ENCODE measurements around the gene TBX3.

The TBX3 gene

DNA sequence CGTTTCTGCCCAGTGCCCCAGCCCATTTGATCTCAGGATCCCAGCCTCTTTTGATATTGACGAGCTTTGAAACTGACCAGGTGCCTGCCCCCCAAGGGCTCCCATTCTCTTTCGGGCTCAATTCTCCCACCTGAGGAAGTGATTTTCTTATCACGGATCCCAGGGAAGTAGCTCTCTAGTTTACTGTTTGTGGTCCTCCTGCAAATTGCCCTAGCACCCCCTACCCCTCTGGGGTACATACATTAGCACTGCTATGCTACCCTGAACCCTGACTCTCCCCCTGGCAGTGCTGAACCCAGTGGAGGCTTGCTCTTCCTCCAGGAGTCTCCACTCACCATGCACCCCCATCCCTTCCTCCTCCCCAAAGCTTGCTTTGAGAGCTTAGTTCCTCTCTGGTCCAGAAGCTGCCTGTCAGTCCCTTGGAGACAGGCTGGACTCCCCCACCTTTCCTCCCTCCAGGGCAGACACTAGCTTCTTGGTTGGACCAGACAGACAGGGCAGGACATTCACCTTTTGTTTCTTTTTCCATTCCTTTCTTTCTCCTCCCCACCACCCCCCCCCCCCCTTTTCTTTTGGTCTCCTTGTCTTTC lies 4.4 kb upstream of the TBX3 start:
- Histone ChIP-seq H3K4me1 (ENCODE audit: low read depth, poor library complexity, severe bottlenecking) (no peaks in the 10 kb centered on the region), H2AFZ (ENCODE audit: low read depth) (no peak overlapping the region), H3K79me2 (ENCODE audit: insufficient read depth, low read depth) (no peaks in the 10 kb centered on the region), H3K4me2 (no peak overlapping the region), H3K36me3 (ENCODE audit: insufficient read depth) (no peaks in the 10 kb centered on the region), H3K27ac (no peak overlapping the region), H3K4me3 (IDR thresholded peaks at IDR 0.05; ENCODE audit: insufficient read depth, low read depth, low read length) (no peak overlapping the region), H3K9ac (no peak overlapping the region), H3K27me3 (ENCODE audit: insufficient read depth, low read depth) (no peaks in the 10 kb centered on the region), H4K20me1 (ENCODE audit: insufficient read depth) (no peaks in the 10 kb centered on the region)
- TF ChIP-seq CTCF (conservative IDR thresholded peaks at IDR 0.05; ENCODE audit: low read depth, low read length), result no peak

DNA sequence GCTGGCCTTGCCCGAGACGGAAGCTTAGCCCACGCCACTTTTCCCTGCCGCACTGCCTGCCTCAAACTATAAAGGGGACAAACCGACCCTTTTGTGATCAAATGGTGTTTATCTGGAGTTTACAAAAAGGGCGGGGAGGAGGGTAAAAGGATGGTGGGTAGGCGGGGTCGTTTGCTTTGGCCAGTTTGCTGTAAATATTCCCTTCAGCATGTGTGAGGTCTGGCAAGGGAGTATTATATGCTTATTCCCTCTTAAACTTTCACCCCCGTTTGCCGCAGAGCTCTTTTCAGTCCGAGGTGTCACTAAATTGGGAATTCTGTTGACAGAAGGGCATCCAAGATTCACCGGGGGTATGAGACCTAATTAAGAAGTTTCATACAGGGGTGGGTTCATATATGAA lies 3.8 kb upstream of the TBX3 start:
- Histone ChIP-seq H3K4me2 (no peak overlapping the region), H3K27me3 (ENCODE audit: insufficient read depth, low read depth) (no peaks in the 10 kb centered on the region), H3K4me3 (IDR thresholded peaks at IDR 0.05; ENCODE audit: insufficient read depth, low read depth, low read length) (no peak overlapping the region), H3K79me2 (ENCODE audit: insufficient read depth, low read depth) (no peaks in the 10 kb centered on the region), H3K36me3 (ENCODE audit: insufficient read depth) (no peaks in the 10 kb centered on the region), H2AFZ (ENCODE audit: low read depth) (no peak overlapping the region), H3K4me1 (ENCODE audit: low read depth, poor library complexity, severe bottlenecking) (no peaks in the 10 kb centered on the region), H3K9ac (no peak overlapping the region), H4K20me1 (ENCODE audit: insufficient read depth) (no peaks in the 10 kb centered on the region), H3K27ac (no peak overlapping the region)
- no peak for TF ChIP-seq CTCF (conservative IDR thresholded peaks at IDR 0.05; ENCODE audit: low read depth, low read length)

GRCh38 chr12:114686773-114687500 lies 3.0 kb upstream of the TBX3 start:
- H3K9ac ChIP-seq, result no peak overlapping the region
- no peaks in the 10 kb centered on the region for H3K79me2 ChIP-seq (ENCODE audit: insufficient read depth, low read depth)
- H3K27ac ChIP-seq, result no peak overlapping the region
- no peak overlapping the region for H2AFZ ChIP-seq (ENCODE audit: low read depth)
- no peak for TF ChIP-seq CTCF (conservative IDR thresholded peaks at IDR 0.05; ENCODE audit: low read depth, low read length)
- H3K4me3 ChIP-seq (IDR thresholded peaks at IDR 0.05; ENCODE audit: insufficient read depth, low read depth, low read length), result no peak overlapping the region
- H4K20me1 ChIP-seq (ENCODE audit: insufficient read depth), result no peaks in the 10 kb centered on the region
- no peaks in the 10 kb centered on the region for H3K36me3 ChIP-seq (ENCODE audit: insufficient read depth)
- H3K27me3 ChIP-seq (ENCODE audit: insufficient read depth, low read depth), result no peaks in the 10 kb centered on the region
- H3K4me1 ChIP-seq (ENCODE audit: low read depth, poor library complexity, severe bottlenecking), result peaks cover 1% of the 10 kb centered on the region
- no peak overlapping the region for H3K4me2 ChIP-seq

DNA sequence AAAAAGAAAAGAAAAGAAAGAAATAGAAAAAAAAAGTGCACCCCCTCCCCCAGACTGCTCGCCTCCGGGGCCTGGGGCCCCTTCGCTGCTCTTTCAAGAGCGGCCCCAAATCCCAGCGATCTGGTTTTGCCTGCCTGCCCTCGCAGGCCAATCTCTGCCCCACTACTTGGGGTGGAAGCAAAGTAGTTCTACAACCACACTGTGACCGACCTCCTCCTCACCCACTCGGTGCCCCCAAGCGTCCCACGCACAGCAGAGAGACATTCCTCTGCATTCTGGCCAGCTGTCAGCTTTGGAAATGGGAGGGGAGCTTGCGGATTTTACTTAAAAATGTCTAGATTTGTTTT lies 2.4 kb upstream of the TBX3 start:
- no peaks in the 10 kb centered on the region for H3K27me3 ChIP-seq (ENCODE audit: insufficient read depth, low read depth)
- no peak overlapping the region for H3K27ac ChIP-seq
- peaks cover 5% of the 10 kb centered on the region for H3K4me1 ChIP-seq (ENCODE audit: low read depth, poor library complexity, severe bottlenecking)
- H3K4me3 ChIP-seq (IDR thresholded peaks at IDR 0.05; ENCODE audit: insufficient read depth, low read depth, low read length), result no peak overlapping the region
- H3K36me3 ChIP-seq (ENCODE audit: insufficient read depth), result no peaks in the 10 kb centered on the region
- H2AFZ ChIP-seq (ENCODE audit: low read depth), result no peak overlapping the region
- no peak for TF ChIP-seq CTCF (conservative IDR thresholded peaks at IDR 0.05; ENCODE audit: low read depth, low read length)
- H4K20me1 ChIP-seq (ENCODE audit: insufficient read depth), result no peaks in the 10 kb centered on the region
- H3K9ac ChIP-seq, result no peak overlapping the region
- no peak overlapping the region for H3K4me2 ChIP-seq
- no peaks in the 10 kb centered on the region for H3K79me2 ChIP-seq (ENCODE audit: insufficient read depth, low read depth)

Data from KMS-11 (cell line).